Endothelial cell of umbilical vein (primary cell): ENCODE measurements around the gene GPR61.

Experiments used
- EZH2 ChIP-seq: IDR thresholded peaks from 2 replicates; pipeline ENCODE4 v1.6.1; 2012; ENCODE audit warnings: borderline replicate concordance, low read depth, mild to moderate bottlenecking, moderate library complexity, low read length, inconsistent platforms; ENCODE audit not compliant: severe bottlenecking
- POLR2A ChIP-seq: IDR thresholded peaks from 2 replicates; pipeline ENCODE4 v1.6.1; 2012; ENCODE audit warnings: low read depth, mild to moderate bottlenecking, control low read depth, low read length
- POLR2AphosphoS5 ChIP-seq: IDR thresholded peaks from 2 replicates; pipeline ENCODE4 v1.6.1; 2012; ENCODE audit warnings: low read depth, mild to moderate bottlenecking, control low read depth, low read length, moderate library complexity; ENCODE audit not compliant: insufficient read depth
- TF ChIP-seq, protein P1 (sequence below), 2 donors: IDR thresholded peaks; 1 replicate in 1 of 2; 2 replicates in 1 of 2; pipeline ENCODE4 v1.5.1; 2011; ENCODE audit warnings: low read length in 2 of 2, mild to moderate bottlenecking in 2 of 2, moderate library complexity in 2 of 2, control low read depth in 1 of 2, inconsistent platforms in 1 of 2, low read depth in 1 of 2; ENCODE audit not compliant: insufficient read depth in 1 of 2; ENCODE audit errors: extremely low read depth in 1 of 2
- TF ChIP-seq, protein P2 (sequence below): IDR thresholded peaks from 2 replicates; pipeline ENCODE4 v1.6.1; 2011; ENCODE audit not compliant: insufficient read depth, insufficient read length

DNA sequence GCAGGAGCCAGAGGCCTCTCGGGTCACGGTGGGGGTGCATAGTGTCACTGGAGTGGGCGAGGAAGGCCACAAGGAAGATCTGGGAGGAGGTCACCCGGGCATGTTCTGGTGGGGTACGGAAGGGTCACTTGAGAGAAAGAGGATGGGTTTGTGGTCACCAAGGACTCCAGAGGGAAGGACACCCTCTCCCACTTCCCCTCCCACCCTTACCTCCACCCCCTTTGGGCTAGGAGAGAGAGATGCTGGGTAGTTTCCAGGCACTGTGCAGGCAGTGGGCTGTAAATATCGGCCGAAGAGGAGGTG is 30.8 kb upstream of the GPR61 start:
- TF ChIP-seq, protein P1, sequence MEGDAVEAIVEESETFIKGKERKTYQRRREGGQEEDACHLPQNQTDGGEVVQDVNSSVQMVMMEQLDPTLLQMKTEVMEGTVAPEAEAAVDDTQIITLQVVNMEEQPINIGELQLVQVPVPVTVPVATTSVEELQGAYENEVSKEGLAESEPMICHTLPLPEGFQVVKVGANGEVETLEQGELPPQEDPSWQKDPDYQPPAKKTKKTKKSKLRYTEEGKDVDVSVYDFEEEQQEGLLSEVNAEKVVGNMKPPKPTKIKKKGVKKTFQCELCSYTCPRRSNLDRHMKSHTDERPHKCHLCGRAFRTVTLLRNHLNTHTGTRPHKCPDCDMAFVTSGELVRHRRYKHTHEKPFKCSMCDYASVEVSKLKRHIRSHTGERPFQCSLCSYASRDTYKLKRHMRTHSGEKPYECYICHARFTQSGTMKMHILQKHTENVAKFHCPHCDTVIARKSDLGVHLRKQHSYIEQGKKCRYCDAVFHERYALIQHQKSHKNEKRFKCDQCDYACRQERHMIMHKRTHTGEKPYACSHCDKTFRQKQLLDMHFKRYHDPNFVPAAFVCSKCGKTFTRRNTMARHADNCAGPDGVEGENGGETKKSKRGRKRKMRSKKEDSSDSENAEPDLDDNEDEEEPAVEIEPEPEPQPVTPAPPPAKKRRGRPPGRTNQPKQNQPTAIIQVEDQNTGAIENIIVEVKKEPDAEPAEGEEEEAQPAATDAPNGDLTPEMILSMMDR (IDR thresholded peaks at IDR 0.05; ENCODE audit: extremely low read depth in 1 of 2, insufficient read depth in 1 of 2, low read depth in 1 of 2, low read length in 2 of 2), result no peak
- TF ChIP-seq POLR2AphosphoS5 (no peak), EZH2 (no peak), POLR2A (no peak)
- TF ChIP-seq, protein P2, sequence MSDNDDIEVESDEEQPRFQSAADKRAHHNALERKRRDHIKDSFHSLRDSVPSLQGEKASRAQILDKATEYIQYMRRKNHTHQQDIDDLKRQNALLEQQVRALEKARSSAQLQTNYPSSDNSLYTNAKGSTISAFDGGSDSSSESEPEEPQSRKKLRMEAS, result no peak
